ENCODE data around the gene MMP10. TPM values are rescaled to one million over a fixed set of nuclear protein-coding genes. Genes with fewer than 3 reads are reported as not detected.

MMP10 gene
- total and polyA plus RNA-seq, 2 of the 8 experiments (the other 6 are each of a cell fraction or from before 2014, with no cell fraction given): 0.03 to 0.17 TPM

GRCh38 chr11:102791271-102792036 is 11.0 kb upstream of the MMP10 start:
- Histone ChIP-seq H3K4me2 (ENCODE audit: insufficient read depth in 1 of 2, low read depth in 2 of 2, low read length in 2 of 2) (no peak overlapping the region), H2BK20ac (ENCODE audit: low read length) (no peak overlapping the region), H3K9me3 (ENCODE audit: insufficient read depth in 2 of 2, low read depth in 1 of 2, low read length in 1 of 2) (no peaks in the 10 kb centered on the region), H3K27ac (ENCODE audit: low read depth, low read length) (no peak overlapping the region), H2AFZ (ENCODE audit: low read length) (no peak overlapping the region), H4K8ac (ENCODE audit: extremely low read depth, insufficient read depth, low read length) (no peak overlapping the region), H4K91ac (replicated peaks; ENCODE audit: insufficient read length, low read length) (no peak overlapping the region), H3K79me2 (ENCODE audit: control insufficient read depth in 1 of 2, insufficient read depth in 2 of 2, low read length in 2 of 2) (no peaks in the 10 kb centered on the region), H3K9ac (replicated peaks in 1 of 4; ENCODE audit: extremely low read depth in 1 of 4, low read depth in 3 of 4, low read length in 3 of 4) (no peak overlapping the region), H4K5ac (ENCODE audit: insufficient read length, low read depth, low read length) (no peak overlapping the region), H4K20me1 (replicated peaks in 1 of 2; ENCODE audit: control insufficient read depth in 1 of 2, insufficient read depth in 2 of 2, low read length in 2 of 2) (no peaks in the 10 kb centered on the region), H3K18ac (ENCODE audit: extremely low read depth, low read length) (no peak overlapping the region), H3K14ac (ENCODE audit: insufficient read length) (no peak overlapping the region), H3K4me3 (ENCODE audit: extremely low read depth in 1 of 4, insufficient read depth in 2 of 4, low read depth in 3 of 4, low read length in 4 of 4) (no peak overlapping the region), H3K4ac (replicated peaks; ENCODE audit: insufficient read length, low read depth, low read length) (no peak overlapping the region), H3K23me2 (ENCODE audit: low read depth, low read length) (no peaks in the 10 kb centered on the region), H3K4me1 (replicated peaks in 1 of 4; ENCODE audit: control insufficient read depth in 3 of 4, insufficient read depth in 4 of 4, low read length in 3 of 4) (no peaks in the 10 kb centered on the region), H3K56ac (replicated peaks; ENCODE audit: insufficient read length, low read depth, low read length) (no peak overlapping the region), H2BK15ac (ENCODE audit: low read length) (no peak overlapping the region), H3K27me3 (replicated peaks in 1 of 4; ENCODE audit: control insufficient read depth in 3 of 4, extremely low read depth in 1 of 4, insufficient read depth in 3 of 4, low read length in 3 of 4) (no peaks in the 10 kb centered on the region), H3K36me3 (ENCODE audit: control insufficient read depth in 2 of 4, insufficient read depth in 4 of 4, low read length in 3 of 4) (no peaks in the 10 kb centered on the region), H3K23ac (ENCODE audit: insufficient read length) (no peak overlapping the region), H3K79me1 (ENCODE audit: low read depth, low read length) (no peaks in the 10 kb centered on the region), H2BK12ac (ENCODE audit: low read depth, low read length) (no peak overlapping the region), H2BK120ac (replicated peaks; ENCODE audit: low read depth, low read length) (no peak overlapping the region), H2AK5ac (ENCODE audit: low read depth, low read length) (no peak overlapping the region), H2BK5ac (ENCODE audit: low read depth, low read length) (no peak overlapping the region)
- FAIRE-seq (no peak), DNase-seq (ENCODE audit: low read depth in 1 of 2, low spot score in 2 of 2) (no peak)
- POLR2A ChIA-PET (ENCODE audit: partially characterized antibody): no interaction called here
- WGBS, 2 experiments (ENCODE audit: extremely low coverage in 1 of 2, insufficient coverage in 1 of 2, insufficient read length in 1 of 2, insufficient replicate concordance in 2 of 2, low coverage in 1 of 2, low lambda C conversion rate in 2 of 2, missing lambda C conversion rate in 1 of 2): 88% methylated on average over 4 of the region's 4 CpGs; no CpG with 5 or more reads in 1 of the 2 experiments
- CTCF ChIA-PET (ENCODE audit: partially characterized antibody): interaction anchor here (0.6 to 6.1 kb wide), 9 partner anchors 9 to 150 kb away, joined by 3 to 57 read pairs (median 3); partner anchors contain the start of gene MMP10
- TF ChIP-seq CBX5 (IDR thresholded peaks at IDR 0.05; ENCODE audit: low read depth, low read length): no peak
- TF ChIP-seq TAF1 (IDR thresholded peaks at IDR 0.05; ENCODE audit: low read depth, low read length): no peak
- no peak for TF ChIP-seq KDM4A (IDR thresholded peaks at IDR 0.05; ENCODE audit: low read depth, low read length, severe bottlenecking)
- TF ChIP-seq SP1 (IDR thresholded peaks at IDR 0.05; ENCODE audit: low read depth, low read length): no peak
- no peak for TF ChIP-seq CBX8 (IDR thresholded peaks at IDR 0.05; ENCODE audit: borderline replicate concordance, low read depth, low read length)
- no peak for TF ChIP-seq BCL11A (IDR thresholded peaks at IDR 0.05; ENCODE audit: low read depth in 2 of 2, low read length in 2 of 2)
- no peak for TF ChIP-seq SP2 (IDR thresholded peaks at IDR 0.05; ENCODE audit: low read length)
- no peak for TF ChIP-seq RBBP5 (IDR thresholded peaks at IDR 0.05; ENCODE audit: borderline replicate concordance, low read depth, low read length)
- TF ChIP-seq SIX5 (IDR thresholded peaks at IDR 0.05; ENCODE audit: low read depth, low read length): no peak
- TF ChIP-seq MAFK (IDR thresholded peaks at IDR 0.05; ENCODE audit: low read depth, low read length): no peak
- no peak for TF ChIP-seq EZH2 (IDR thresholded peaks at IDR 0.05; ENCODE audit: low read depth, low read length, severe bottlenecking)
- no peak for TF ChIP-seq YY1 (IDR thresholded peaks at IDR 0.05; ENCODE audit: low read depth, low read length)
- no peak for TF ChIP-seq POLR2A (IDR thresholded peaks at IDR 0.05; ENCODE audit: control extremely low read depth in 1 of 2, low read depth in 2 of 2, low read length in 2 of 2)
- TF ChIP-seq NRF1 (IDR thresholded peaks at IDR 0.05; ENCODE audit: low read depth, low read length): no peak
- no peak for TF ChIP-seq CREB1 (IDR thresholded peaks at IDR 0.05)
